Stimulated activated CD8-positive, alpha-beta memory T cell treated with anti-CD3 and anti-CD28 coated beads, Interleukin-4, amount 100 ng/mL, for 1 hour (primary cell): Measurements from ENCODE around the gene SLC16A13.
"Not testable (repeated sequence)": the region's sequence is repeated elsewhere in the genome, so short reads cannot be mapped to it uniquely, and the experiment has no call there.

Experiments used
- DNase-seq, 2 donors: peaks; one replicate each; pipeline ENCODE4 v3.0.0-alpha.2; 2020; ENCODE audit warnings: low read depth in 2 of 2, low spot score in 1 of 2

SLC16A13 gene, protein sequence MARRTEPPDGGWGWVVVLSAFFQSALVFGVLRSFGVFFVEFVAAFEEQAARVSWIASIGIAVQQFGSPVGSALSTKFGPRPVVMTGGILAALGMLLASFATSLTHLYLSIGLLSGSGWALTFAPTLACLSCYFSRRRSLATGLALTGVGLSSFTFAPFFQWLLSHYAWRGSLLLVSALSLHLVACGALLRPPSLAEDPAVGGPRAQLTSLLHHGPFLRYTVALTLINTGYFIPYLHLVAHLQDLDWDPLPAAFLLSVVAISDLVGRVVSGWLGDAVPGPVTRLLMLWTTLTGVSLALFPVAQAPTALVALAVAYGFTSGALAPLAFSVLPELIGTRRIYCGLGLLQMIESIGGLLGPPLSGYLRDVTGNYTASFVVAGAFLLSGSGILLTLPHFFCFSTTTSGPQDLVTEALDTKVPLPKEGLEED

GRCh38 chr17:7035591-7036368 lies at the start of gene SLC16A13:
TSS of gene SLC16A13 (plus strand) at chr17:7036015. CDS start at chr17:7036383, 368 bp downstream.
- DNase-seq = peak; percentile 94 to 97

GRCh38 chr17:6986676-6987075 lies 49.1 kb upstream of the SLC16A13 start:
- DNase-seq = no peak

- no peak for DNase-seq
Observed at GRCh38 chr17:6989779-6990178, 46.0 kb upstream of the SLC16A13 start.

DNA sequence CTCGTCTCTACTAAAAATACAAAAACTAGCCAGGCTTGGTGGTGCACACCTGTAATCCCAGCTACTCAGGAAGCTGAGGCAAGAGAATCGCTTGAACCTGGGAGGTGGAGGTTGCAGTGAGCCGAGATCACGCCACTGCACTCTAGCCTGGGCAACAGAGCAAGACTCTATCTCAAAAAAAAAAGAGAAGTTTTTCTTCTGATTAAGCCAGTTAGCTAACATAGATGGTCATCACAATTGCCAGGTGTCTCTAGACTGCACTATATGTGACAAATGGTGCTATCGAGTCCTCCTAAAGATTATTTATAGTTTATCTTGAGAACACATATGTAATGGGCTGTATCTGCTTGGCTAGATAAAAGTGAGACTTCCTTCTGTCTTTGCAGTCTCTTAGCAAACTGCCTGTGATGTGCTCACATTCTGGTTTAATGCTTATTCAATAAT lies 42.2 kb upstream of the SLC16A13 start:
- DNase-seq = not testable (repeated sequence)

DNA sequence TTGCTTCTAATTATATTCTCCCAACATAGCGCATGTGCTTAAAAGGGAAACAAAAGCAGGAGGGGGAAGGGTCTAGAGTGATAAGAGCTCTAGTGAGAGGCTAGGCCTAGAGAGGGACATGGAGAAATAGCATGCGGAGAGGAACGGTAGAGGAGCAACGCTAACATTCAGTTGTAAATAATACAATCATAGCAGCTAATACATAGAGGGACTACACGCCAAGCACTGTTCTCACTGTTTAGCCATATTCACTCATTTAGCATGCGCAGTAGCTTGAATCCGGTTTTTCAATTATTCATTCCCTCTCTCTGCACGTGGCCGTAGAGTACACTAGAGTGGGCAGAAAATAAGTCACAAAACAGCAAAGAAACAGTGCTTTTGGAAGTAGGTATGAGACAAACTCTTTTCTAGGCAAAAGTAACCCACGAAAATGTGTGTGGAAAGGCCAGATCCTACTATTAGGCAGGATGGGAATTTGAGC lies 41.7 kb upstream of the SLC16A13 start:
- no peak for DNase-seq

GRCh38 chr17:6994666-6995256 lies 41.1 kb upstream of the SLC16A13 start:
- DNase-seq = no peak

GRCh38 chr17:6995500-6996255 lies 40.1 kb upstream of the SLC16A13 start, which contains the start of gene ALOX12:
TSS of gene ALOX12 (plus strand) at chr17:6996049. CDS start at chr17:6996118, 69 bp downstream.
- DNase-seq = no peak

GRCh38 chr17:6996256-6997011 lies 39.4 kb upstream of the SLC16A13 start:
- no peak for DNase-seq

- DNase-seq = no peak
Observed at GRCh38 chr17:6997171-6997570, 38.6 kb upstream of the SLC16A13 start.

- no peak for DNase-seq
Observed at GRCh38 chr17:6998855-6999508, 36.8 kb upstream of the SLC16A13 start.

- no peak for DNase-seq
Observed at GRCh38 chr17:7001318-7001961, 34.4 kb upstream of the SLC16A13 start.

GRCh38 chr17:7002288-7003047 lies 33.3 kb upstream of the SLC16A13 start:
- DNase-seq = no peak

GRCh38 chr17:7003745-7004144 lies 32.1 kb upstream of the SLC16A13 start:
- DNase-seq = no peak

DNA sequence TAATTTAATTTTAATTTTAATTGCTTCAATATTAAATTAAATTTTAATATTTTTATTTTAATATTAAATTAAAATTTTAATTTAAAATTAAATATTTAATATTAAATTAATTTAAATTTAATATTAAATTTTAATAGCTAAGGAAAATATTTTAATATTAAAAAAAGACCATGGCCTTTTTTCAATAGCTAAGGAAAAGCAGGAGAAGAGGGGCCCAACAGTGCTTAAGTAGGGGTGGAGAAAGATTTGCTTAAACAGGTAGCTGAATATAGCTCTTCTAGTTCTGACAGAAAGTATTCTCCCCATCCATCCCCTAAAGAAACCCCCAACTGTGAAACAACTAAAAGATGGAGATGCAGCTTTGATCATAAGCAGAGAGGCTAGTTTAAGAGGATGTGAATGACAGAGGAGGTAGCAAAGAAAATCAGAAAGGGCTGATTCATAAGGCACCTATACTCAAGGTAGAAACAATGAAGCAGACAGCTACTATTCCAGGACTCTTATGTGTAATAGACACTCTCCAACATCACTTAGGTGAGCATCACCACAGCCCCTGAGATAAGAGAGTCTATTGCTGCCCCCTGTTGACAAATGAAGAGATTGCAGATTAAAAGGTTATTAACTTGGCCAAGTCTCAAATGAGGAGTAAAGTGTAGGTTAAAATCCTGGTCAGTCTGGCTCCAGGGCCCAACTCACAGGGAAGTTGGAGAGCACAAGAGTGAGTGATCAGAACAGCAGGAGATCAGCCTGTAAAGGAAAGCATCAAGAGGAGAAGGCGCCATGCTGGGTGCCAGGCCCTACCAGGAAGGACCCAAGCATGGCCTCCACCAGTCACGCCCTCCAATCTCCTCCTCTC lies 31.2 kb upstream of the SLC16A13 start:
- no peak for DNase-seq

GRCh38 chr17:7005716-7006115 lies 30.1 kb upstream of the SLC16A13 start:
- DNase-seq = no peak

DNA sequence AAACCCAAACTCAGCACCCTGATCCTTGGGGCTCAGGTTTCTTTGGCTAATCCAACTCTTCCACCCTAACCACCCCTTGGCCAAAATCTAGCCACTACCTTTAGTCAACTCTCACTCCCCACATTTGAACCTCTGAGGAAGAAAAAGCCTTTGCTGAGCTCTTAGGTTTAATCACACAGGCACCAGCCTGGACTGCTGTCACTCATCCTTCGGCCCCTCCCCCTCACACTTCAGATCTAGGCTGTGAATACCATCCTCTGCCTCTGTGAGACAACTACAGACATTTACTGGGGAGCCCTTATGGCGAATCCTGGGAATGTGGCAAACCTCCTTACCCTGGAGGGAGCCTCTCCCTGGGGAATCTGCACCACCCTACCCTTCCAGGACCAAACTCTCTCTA lies 28.7 kb upstream of the SLC16A13 start:
- no peak for DNase-seq

GRCh38 chr17:7010523-7010922 lies 25.3 kb upstream of the SLC16A13 start:
- no peak for DNase-seq
